GM12878 (cell line): Measurements from ENCODE around the gene IQCH. TPM values are rescaled to one million over a fixed set of nuclear protein-coding genes. Genes with fewer than 3 reads are reported as not detected.

Experiments used
- ATAC-seq: fragments of 200-7000 bp; cut with Tn5 transposase; 3 replicates; pipeline ENCODE4 v1.9.1; 2020; ENCODE audit warnings: mild to moderate bottlenecking, moderate library complexity
- BruUV-seq: library from RNA; stranded (reverse); fragments of 400-500 nt; replicated peaks from 2 replicates; lab custom pipeline; 2021; lab: Mats Ljungman, UMichigan
- CTCF ChIA-PET: fragments of 300-600 bp; sonication (Branson Sonifier 250); formaldehyde crosslinking; extraction: SDS; loops from one replicate; lab custom pipeline; 2021; ENCODE audit warnings: inconsistent platforms; lab: Yijun Ruan, JAX
- POLR2A ChIA-PET: fragments of 350-600 bp; formaldehyde crosslinking; extraction: SDS; loops from one replicate; lab custom pipeline; 2021; ENCODE audit warnings: inconsistent platforms; lab: Charles Lee
- RAD21 ChIA-PET: fragments of 300-600 bp; sonication (Branson Sonifier 250); formaldehyde crosslinking; loops from one replicate; lab custom pipeline; 2023; ENCODE audit warnings: antibody characterized with exemption; ENCODE audit not compliant: unreplicated experiment; lab: Charles Lee
- SMC1A ChIA-PET: fragments of 300-600 bp; sonication (Branson Sonifier 250); formaldehyde crosslinking; loops from one replicate; lab custom pipeline; 2023; ENCODE audit not compliant: unreplicated experiment, uncharacterized antibody; lab: Charles Lee
- DNase-seq: peaks from one replicate; pipeline ENCODE4 v3.0.0-alpha.2; 2011; ENCODE audit warnings: low read depth, low spot score
- FAIRE-seq: peaks from 3 replicates; lab custom pipeline; 2011; peaks lifted over from hg19 to GRCh38; lab: Jason Lieb, UNC
- H2AFZ ChIP-seq: 2 replicates; pipeline ENCODE4 v1.6.0; 2011; ENCODE audit warnings: low read depth, low read length, control low read depth; ENCODE audit not compliant: control insufficient read depth
- H3K27ac ChIP-seq: 2 replicates; pipeline ENCODE4 v1.5.1; 2011; ENCODE audit warnings: control low read depth; ENCODE audit not compliant: control insufficient read depth, insufficient read depth
- H3K27me3 ChIP-seq, 2 experiments: replicated peaks in 1 of 2; 2 replicates each; pipeline versions ENCODE4 v1.6.0 to v1.6.1; 2011; ENCODE audit warnings: low read length in 1 of 2; ENCODE audit not compliant: control insufficient read depth in 2 of 2, insufficient read depth in 2 of 2
- H3K36me3 ChIP-seq, 2 experiments: 2 replicates each; pipeline ENCODE4 v1.5.1; 2011; ENCODE audit warnings: low read length in 1 of 2; ENCODE audit not compliant: control insufficient read depth in 2 of 2, insufficient read depth in 2 of 2
- H3K4me1 ChIP-seq: 2 replicates; pipeline ENCODE4 v1.6.1; 2011; ENCODE audit warnings: mild to moderate bottlenecking, low read length, moderate library complexity, mixed read lengths; ENCODE audit not compliant: control insufficient read depth, insufficient read depth
- H3K4me2 ChIP-seq: 2 replicates; pipeline ENCODE4 v1.6.0; 2011; ENCODE audit warnings: control low read depth; ENCODE audit not compliant: control insufficient read depth, insufficient read depth
- H3K4me3 ChIP-seq: fragments of 200-600 bp; sonication (generic); 2 replicates; pipeline ENCODE4 v1.5.1; 2016
- H3K79me2 ChIP-seq: 2 replicates; pipeline ENCODE4 v1.6.0; 2011; ENCODE audit warnings: low read length; ENCODE audit not compliant: control insufficient read depth, insufficient read depth
- H3K9ac ChIP-seq: 2 replicates; pipeline ENCODE4 v1.8.0; 2011; ENCODE audit warnings: low read length, control low read depth, mixed read lengths; ENCODE audit not compliant: control insufficient read depth, insufficient read depth
- H3K9me3 ChIP-seq: replicated peaks from 3 replicates; pipeline ENCODE4 v1.5.1; 2011; ENCODE audit warnings: mild to moderate bottlenecking, low read length; ENCODE audit not compliant: control insufficient read depth, insufficient read depth
- H4K20me1 ChIP-seq: 2 replicates; pipeline ENCODE4 v1.6.0; 2011; ENCODE audit not compliant: control insufficient read depth, insufficient read depth
- KAT2A ChIP-seq: conservative IDR thresholded peaks from 2 replicates; pipeline ENCODE4 v1.6.1; 2011; ENCODE audit warnings: low read depth, low read length; ENCODE audit not compliant: control insufficient read depth
- KLF5 ChIP-seq: fragments of 450-650 bp; IDR thresholded peaks from 2 replicates; pipeline ENCODE4 v1.6.1; 2014; ENCODE audit warnings: mild to moderate bottlenecking; ENCODE audit not compliant: partially characterized antibody
- NR2F1 ChIP-seq: fragments of 450-650 bp; conservative IDR thresholded peaks from 2 replicates; pipeline ENCODE4 v1.6.1; 2017; ENCODE audit warnings: mild to moderate bottlenecking
- POLR2A ChIP-seq: IDR thresholded peaks from 2 replicates; pipeline ENCODE4 v1.6.1; 2011; ENCODE audit warnings: low read depth, mild to moderate bottlenecking, low read length
- POU2F2 ChIP-seq: IDR thresholded peaks from 3 replicates; pipeline ENCODE4 v1.6.1; 2011; ENCODE audit warnings: low read depth, mild to moderate bottlenecking, low read length, borderline replicate concordance
- RAD21 ChIP-seq: IDR thresholded peaks from 2 replicates; pipeline ENCODE4 v1.6.1; 2011; ENCODE audit warnings: mild to moderate bottlenecking, low read depth, low read length, moderate library complexity; ENCODE audit not compliant: insufficient read depth
- TARDBP ChIP-seq: IDR thresholded peaks from 2 replicates; pipeline ENCODE4 v1.6.1; 2016; ENCODE audit warnings: borderline replicate concordance
- WGBS: methylation state at CpG from one replicate; pipeline ENCODE4 v1.1.6; 2016; ENCODE audit warnings: low lambda C conversion rate; ENCODE audit not compliant: insufficient replicate concordance, insufficient coverage; ENCODE audit errors: missing lambda C conversion rate; 5-methylcytosine and 5-hydroxymethylcytosine counted together
- in situ Hi-C: fragments of 300-500 bp; cut with MboI; formaldehyde crosslinking; loops from 9 replicates; pipeline ENCODE4 v1.14.3; 2018; ENCODE audit warnings: mixed read lengths
- intact Hi-C: fragments of 100-400 bp; cut with micrococcal nuclease; formaldehyde crosslinking; loops from one replicate; pipeline ENCODE4 v1.14.2; 2022; ENCODE audit not compliant: unreplicated experiment
- polyA plus RNA-seq, 11 experiments: library from polyadenylated mRNA; depleted of rRNA in 4 of 11; unstranded in 6 of 11; stranded (reverse) in 5 of 11; fragments of >200 nt; fragmentation: Nextera tagmentation in 4 of 11; fragmentation: Illumina TruSeq in 1 of 11; extraction: Ambion mirVana in 4 of 11; extraction: Trizol in 1 of 11; gene quantifications; 1 replicate in 1 of 11; 2 replicates in 10 of 11; pipeline versions ENCODE4 v1.2.1 to v1.2.3, GENCODE V29; 2011 to 2016; ENCODE audit warnings: inconsistent platforms in 2 of 11, missing spikeins in 2 of 11, low read depth in 1 of 11
- total RNA-seq, 4 experiments: library from RNA; depleted of rRNA in 3 of 4; stranded (reverse); fragments of >200 nt in 3 of 4; fragmentation: Illumina TruSeq in 1 of 4; extraction: Trizol in 1 of 4; gene quantifications; 2 replicates each; pipeline versions ENCODE4 v1.2.1 to v1.2.3, GENCODE V29; 2013 to 2021
- TF ChIP-seq, protein P1 (sequence below): fragments of 150-350 bp; IDR thresholded peaks from 2 replicates; pipeline ENCODE4 v1.6.1; 2014; ENCODE audit warnings: mild to moderate bottlenecking, low read depth, low read length

IQCH gene
- total and polyA plus RNA-seq, 10 of the 15 experiments (the other 5 are each of a cell fraction or from before 2014, with no cell fraction given) = 0.29 to 1.3 (median 0.99) TPM

DNA sequence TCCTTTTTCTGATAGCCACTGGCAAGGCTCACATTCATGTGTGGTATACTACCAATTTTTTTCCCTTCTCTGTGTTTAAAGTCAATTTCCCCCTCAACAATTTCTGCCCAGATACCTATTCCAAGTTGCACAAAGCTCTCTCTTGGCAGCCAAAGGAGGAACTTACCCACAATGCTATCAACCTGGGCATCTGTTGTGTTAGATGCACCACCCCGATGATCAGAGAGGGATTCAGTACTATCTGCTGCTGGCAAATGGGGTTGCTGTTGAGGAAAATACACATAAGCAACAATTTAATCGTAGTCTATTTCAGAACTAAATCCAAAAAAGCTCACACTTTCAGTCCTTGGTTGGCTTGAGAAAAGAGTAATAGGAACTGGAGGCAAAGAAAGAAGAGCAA lies 46.2 kb upstream of the IQCH start:
- H3K4me1 ChIP-seq = no peaks in the 10 kb centered on the region
- DNase-seq (no peak), FAIRE-seq (no peak), ATAC-seq (no peak)
- H3K9ac ChIP-seq = no peak overlapping the region
- in situ Hi-C loops (no loop called here), intact Hi-C loops (no loop called here)
- SMC1A ChIA-PET = interaction anchor here (0.6 to 1.3 kb wide), 6 partner anchors 10 to 226 kb away, joined by 3 to 4 read pairs (median 3); no protein-coding TSS in a partner anchor
- H3K79me2 ChIP-seq = no peaks in the 10 kb centered on the region
- RAD21 ChIA-PET = no interaction called here
- H3K27ac ChIP-seq = no peak overlapping the region
- 97% methylated on average over 2 of the region's 2 CpGs for WGBS
- TF ChIP-seq POU2F2 (no peak), TARDBP (no peak), KLF5 (no peak), POLR2A (no peak), RAD21 (no peak), KAT2A (no peak), NR2F1 (no peak)
- TF ChIP-seq, protein P1, sequence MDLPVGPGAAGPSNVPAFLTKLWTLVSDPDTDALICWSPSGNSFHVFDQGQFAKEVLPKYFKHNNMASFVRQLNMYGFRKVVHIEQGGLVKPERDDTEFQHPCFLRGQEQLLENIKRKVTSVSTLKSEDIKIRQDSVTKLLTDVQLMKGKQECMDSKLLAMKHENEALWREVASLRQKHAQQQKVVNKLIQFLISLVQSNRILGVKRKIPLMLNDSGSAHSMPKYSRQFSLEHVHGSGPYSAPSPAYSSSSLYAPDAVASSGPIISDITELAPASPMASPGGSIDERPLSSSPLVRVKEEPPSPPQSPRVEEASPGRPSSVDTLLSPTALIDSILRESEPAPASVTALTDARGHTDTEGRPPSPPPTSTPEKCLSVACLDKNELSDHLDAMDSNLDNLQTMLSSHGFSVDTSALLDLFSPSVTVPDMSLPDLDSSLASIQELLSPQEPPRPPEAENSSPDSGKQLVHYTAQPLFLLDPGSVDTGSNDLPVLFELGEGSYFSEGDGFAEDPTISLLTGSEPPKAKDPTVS = no peak
- CTCF ChIA-PET = no interaction called here
- peaks cover 0 to 21% of the 10 kb centered on the region in 2 experiments; a peak in 2 of 4 replicates for H3K36me3 ChIP-seq
- no peak overlapping the region for H2AFZ ChIP-seq
- no peaks in the 10 kb centered on the region for H4K20me1 ChIP-seq
- H3K27me3 ChIP-seq = no peaks in the 10 kb centered on the region
- no peak overlapping the region for H3K4me2 ChIP-seq
- POLR2A ChIA-PET = interaction anchor here (0.6 kb wide), 1 partner anchor 1747 kb away, joined by 4 read pairs; no protein-coding TSS in a partner anchor
- peaks cover 3% of the 10 kb centered on the region; the same call in 2 of the 3 replicates for H3K9me3 ChIP-seq
- H3K4me3 ChIP-seq = no peak overlapping the region
- BruUV-seq = no TSS peak
